GM12873 (cell line): ENCODE measurements around the gene TMEM214.

ENCODE experiments used
- TF ChIP-seq, protein P1 (sequence below): IDR thresholded peaks from 2 replicates; pipeline ENCODE4 v1.5.1; 2012; ENCODE audit warnings: low read depth, mild to moderate bottlenecking, moderate library complexity, low read length, control low read depth; ENCODE audit not compliant: insufficient read depth; ENCODE audit errors: missing control alignments

Gene TMEM214

DNA sequence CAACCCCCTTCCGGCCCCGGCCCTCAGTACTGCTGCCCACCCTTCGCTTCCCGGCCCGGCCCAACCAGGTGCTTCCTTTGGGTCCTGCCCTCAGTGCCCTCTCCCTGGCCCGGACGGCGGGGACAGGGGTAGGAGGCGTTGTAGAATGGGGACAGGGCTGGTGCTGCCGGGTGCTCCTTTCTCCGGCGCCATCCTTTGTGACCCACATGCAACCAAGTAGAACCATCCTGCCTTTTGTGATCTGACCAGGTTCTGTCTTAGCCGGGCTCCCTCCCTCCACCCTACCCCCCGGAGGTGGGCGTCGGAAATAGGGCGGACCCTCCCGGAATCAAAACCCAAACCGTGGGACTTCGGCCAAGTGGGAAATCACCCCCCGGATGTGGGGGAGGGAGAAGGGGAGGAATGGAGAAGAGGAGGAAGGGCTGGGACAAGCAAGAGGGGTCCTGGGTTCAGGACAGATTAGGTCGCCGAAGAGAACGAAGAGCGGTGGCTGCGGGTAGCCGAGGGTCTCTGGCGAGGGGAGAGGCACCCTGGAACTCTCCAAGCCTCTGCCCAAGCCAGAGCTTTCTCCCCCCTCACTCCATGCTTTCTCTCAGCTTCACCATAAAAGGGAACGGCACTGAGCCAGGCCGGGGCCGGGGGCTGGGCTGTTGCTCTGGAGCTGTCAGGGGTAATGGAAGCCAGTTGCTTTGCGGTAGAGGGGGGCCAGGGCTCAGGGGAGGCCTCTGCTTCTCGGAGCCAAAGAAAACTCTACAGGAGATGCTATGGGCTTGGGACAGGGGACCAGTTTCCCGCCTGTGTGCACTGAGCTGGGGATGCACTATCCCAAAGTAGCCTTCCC is 39.4 kb downstream of the TMEM214 start:
- TF ChIP-seq, protein P1, sequence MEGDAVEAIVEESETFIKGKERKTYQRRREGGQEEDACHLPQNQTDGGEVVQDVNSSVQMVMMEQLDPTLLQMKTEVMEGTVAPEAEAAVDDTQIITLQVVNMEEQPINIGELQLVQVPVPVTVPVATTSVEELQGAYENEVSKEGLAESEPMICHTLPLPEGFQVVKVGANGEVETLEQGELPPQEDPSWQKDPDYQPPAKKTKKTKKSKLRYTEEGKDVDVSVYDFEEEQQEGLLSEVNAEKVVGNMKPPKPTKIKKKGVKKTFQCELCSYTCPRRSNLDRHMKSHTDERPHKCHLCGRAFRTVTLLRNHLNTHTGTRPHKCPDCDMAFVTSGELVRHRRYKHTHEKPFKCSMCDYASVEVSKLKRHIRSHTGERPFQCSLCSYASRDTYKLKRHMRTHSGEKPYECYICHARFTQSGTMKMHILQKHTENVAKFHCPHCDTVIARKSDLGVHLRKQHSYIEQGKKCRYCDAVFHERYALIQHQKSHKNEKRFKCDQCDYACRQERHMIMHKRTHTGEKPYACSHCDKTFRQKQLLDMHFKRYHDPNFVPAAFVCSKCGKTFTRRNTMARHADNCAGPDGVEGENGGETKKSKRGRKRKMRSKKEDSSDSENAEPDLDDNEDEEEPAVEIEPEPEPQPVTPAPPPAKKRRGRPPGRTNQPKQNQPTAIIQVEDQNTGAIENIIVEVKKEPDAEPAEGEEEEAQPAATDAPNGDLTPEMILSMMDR: no peak

DNA sequence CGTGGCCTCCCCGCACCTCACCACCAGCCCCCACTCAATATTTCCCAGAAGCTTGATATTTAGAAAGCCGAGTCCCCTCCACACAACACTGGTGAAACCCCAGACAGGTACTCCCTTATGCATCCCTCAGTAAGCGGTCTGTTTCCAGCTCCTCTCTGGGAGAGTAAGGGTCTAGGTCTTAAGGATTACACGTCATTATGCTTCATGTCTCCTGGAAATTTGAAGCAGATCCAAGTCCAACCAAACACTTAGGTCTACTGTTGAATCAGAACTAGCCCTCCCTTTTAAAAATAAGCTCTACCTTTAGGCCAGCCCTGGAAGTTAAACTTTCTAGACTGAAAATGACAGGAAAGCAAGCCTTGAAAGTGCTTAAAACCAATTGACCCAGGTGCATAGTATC is 40.2 kb downstream of the TMEM214 start:
- TF ChIP-seq, protein P1: no peak

DNA sequence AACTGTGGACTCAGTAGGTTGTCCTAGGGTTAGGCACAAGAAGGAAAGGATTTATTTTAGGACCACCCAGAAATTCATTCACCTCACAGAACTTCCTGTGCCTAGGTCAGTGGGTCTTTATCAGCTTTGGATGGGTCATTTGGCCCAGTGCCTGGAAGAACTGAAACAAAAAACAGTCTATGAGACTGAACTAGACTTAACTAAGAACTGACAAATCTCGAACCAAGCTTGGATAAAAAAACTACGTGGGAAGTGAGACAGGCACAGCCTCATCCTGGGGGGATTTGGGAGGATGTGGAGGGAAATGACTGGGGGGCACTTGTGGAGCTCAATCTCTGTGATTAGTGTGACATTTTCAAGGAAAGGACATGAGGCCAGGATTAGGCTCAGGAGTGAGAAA is 41.0 kb downstream of the TMEM214 start:
- TF ChIP-seq, protein P1: no peak

DNA sequence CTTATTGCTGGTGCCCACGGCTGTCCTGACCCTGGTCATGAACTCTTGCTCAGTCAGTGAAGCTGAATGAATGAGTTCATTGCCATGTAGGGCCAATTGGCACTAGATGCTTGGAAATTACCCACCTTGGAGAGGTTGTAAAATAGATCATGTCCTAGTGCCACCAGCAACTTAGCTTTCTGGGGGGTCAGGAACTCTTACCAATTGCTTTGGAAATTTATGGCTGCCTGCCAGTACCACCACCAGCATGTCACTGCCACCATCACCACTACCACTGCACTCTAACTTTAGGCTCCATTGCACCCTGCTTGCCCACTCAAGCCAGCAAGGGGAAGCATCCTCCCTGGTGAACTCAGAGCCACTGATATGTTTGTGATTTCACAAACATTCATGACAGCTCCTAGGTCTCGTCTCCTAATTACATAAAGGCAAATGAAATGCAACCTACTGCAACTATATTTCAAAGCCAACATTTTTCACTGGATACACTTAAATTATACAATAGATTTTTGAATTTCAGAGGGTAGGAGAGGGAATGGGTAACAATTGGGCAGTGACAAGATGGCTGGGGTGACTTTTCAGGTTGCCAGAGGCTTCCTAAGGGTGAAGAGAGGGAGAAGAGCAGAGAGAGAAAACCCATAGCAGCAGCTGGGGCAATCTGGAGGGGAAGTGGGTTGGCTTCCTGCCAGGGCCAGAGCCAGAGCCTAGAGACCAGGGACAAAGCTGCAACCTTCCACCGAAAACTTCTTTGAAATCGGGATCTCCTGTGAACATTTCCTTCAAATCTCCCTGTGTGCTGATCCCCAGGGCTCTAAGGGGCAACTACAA is 42.2 kb downstream of the TMEM214 start:
- TF ChIP-seq, protein P1: no peak

DNA sequence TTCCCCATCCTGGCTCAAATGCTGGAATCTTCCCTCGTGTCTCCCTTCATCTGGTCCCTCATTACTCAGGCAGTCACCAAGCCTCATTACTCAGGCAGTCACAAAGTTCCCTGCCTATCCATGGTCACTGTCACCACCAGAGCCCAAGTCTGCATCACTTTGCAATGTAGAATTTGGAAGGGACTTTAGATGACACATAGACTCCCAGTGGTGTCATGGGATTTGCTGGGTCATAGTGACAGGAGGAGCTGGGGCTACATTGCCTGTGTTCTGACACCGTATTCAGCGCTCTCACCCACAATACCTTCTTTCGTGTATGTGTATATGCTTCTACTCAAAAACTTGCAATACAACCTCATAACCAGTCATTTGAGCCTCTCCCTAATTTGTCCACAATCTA is 43.6 kb downstream of the TMEM214 start:
- TF ChIP-seq, protein P1: no peak

DNA sequence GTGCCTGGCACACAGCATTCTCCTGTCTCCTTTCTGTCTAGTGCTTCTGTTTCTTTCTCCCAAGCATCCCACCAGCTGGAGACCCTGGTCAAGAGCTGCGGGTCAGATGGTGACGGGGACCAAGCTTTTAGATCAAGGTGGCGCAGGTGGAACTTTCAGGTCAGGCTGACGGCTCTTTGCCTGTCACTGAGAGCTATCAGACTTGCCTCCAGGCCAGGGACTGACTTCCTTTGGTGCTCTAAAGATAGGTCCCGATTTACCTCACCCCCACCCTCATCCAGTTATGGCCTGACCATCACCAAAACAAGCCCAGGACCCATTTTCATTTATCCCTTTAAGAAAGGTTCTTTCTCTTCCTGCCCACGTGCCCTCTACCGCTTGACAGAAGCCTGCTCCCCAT is 44.5 kb downstream of the TMEM214 start:
- TF ChIP-seq, protein P1: no peak

DNA sequence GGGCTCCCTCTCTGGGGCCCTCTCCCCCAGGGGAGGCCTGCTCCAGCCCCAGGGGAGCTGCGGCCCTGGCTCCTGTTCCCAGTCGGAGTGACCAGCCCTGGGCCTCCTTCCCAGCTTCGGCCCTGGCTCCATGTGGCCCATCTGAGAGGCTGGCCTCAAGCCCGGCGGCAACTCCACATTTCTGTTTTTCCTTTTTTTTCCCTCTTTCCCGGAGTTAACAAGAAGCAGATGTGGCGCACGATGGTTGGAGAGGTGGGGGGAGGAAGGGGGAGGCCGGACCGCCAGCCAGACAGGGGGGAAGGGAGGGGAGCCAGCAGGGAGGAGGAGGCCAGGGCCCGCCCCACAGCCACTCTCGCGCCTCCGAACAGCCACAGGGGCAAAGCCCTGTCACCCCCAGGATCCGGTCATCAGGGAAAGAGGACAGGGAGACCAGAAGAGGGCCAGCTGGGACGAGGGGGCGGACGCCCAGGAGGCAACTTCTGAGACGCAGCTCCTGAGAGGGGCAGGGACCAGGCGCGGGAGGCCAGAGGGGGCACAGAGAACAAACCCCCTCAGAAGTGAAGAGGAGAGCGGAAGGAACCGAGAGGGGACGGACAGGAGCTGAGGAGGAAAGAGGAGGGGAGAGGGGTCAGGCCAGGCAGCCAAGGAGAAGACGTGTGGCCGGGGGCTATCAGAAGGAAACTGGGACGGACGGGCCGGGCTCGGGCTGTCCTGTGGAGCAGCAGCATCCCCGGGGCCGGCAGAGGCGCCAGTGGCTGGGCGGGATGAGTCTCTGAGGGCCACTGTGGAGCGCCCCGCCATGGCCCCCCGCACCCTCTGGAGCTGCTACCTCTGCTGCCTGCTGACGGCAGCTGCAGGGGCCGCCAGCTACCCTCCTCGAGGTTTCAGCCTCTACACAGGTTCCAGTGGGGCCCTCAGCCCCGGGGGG is 45.8 kb downstream of the TMEM214 start, which contains the start of gene EMILIN1:
Gene EMILIN1 (plus strand): TSS at position 349 of the 928 bp plus-strand sequence. CDS start 451 bp downstream, at position 800.
- TF ChIP-seq, protein P1: no peak
